Esophagus muscularis mucosa (tissue), 4 donors: ENCODE data around the gene SIRT5. TPM values are rescaled to one million over a fixed set of nuclear protein-coding genes. Genes with fewer than 3 reads are reported as not detected.

Experiments used
- DNase-seq: peaks from one replicate; pipeline ENCODE4 v3.0.0-alpha.2; 2017; ENCODE audit errors: extremely low spot score
- H3K27ac ChIP-seq, 4 donors: fragments of 200-600 bp; sonication (generic); replicated peaks in 1 of 4; 1 replicate in 3 of 4; 2 replicates in 1 of 4; pipeline ENCODE4 v1.5.1; 2016 to 2019; ENCODE audit warnings: mild to moderate bottlenecking in 1 of 4
- H3K27me3 ChIP-seq, 4 donors: fragments of 200-600 bp; sonication (generic); one replicate each; pipeline versions ENCODE4 v1.5.1 to v1.6.0; 2016 to 2019
- H3K36me3 ChIP-seq, 4 donors: fragments of 200-600 bp; sonication (generic); one replicate each; pipeline ENCODE4 v1.5.1; 2016 to 2019
- H3K4me1 ChIP-seq, 4 donors: fragments of 200-600 bp; sonication (generic); one replicate each; pipeline ENCODE4 v1.5.1; 2016 to 2019
- H3K4me3 ChIP-seq, 4 donors: fragments of 200-600 bp; sonication (generic); 1 replicate in 2 of 4; 2 replicates in 2 of 4; pipeline ENCODE4 v1.5.1; 2016 to 2019; ENCODE audit warnings: mild to moderate bottlenecking in 4 of 4, moderate library complexity in 1 of 4
- H3K9me3 ChIP-seq, 4 donors: fragments of 200-600 bp; sonication (generic); 1 replicate in 3 of 4; 2 replicates in 1 of 4; pipeline ENCODE4 v1.5.1; 2016 to 2019
- CTCF ChIP-seq, 3 experiments: fragments of 200-600 bp in 2 of 3; fragments of 450-650 bp in 1 of 3; sonication (generic) in 2 of 3; IDR thresholded peaks; one replicate each; pipeline ENCODE4 v1.5.1; 2017 to 2019; ENCODE audit warnings: antibody characterized with exemption in 3 of 3, mild to moderate bottlenecking in 2 of 3, moderate library complexity in 1 of 3
- EP300 ChIP-seq: sonication (generic); formaldehyde crosslinking; IDR thresholded peaks from one replicate; pipeline ENCODE4 v1.6.1; 2017; ENCODE audit warnings: antibody characterized with exemption
- POLR2A ChIP-seq: fragments of 450-650 bp; IDR thresholded peaks from one replicate; pipeline ENCODE4 v1.6.1; 2017; ENCODE audit warnings: antibody characterized with exemption, moderate library complexity, mild to moderate bottlenecking, low read depth
- POLR2AphosphoS5 ChIP-seq, 2 donors: sonication (generic); formaldehyde crosslinking; IDR thresholded peaks; one replicate each; pipeline ENCODE4 v1.6.1; 2017; ENCODE audit warnings: antibody characterized with exemption in 2 of 2
- WGBS: methylation state at CpG from one replicate; pipeline ENCODE4 v1.1.5; 2018; 5-methylcytosine and 5-hydroxymethylcytosine counted together
- intact Hi-C: fragments of 100-400 bp; cut with DNase I; formaldehyde crosslinking; loops from one replicate; pipeline ENCODE4 v1.15.1; 2023
- total RNA-seq, 4 donors: library from RNA; depleted of rRNA; stranded (reverse); fragments of >200 nt; gene quantifications; one replicate each; pipeline versions ENCODE4 v1.1.0 to v1.2.1, GENCODE V29; 2016

The SIRT5 gene
- total RNA-seq, 4 donors from 2014 or later = 7.8 to 14.5 (median 12.6) TPM

DNA sequence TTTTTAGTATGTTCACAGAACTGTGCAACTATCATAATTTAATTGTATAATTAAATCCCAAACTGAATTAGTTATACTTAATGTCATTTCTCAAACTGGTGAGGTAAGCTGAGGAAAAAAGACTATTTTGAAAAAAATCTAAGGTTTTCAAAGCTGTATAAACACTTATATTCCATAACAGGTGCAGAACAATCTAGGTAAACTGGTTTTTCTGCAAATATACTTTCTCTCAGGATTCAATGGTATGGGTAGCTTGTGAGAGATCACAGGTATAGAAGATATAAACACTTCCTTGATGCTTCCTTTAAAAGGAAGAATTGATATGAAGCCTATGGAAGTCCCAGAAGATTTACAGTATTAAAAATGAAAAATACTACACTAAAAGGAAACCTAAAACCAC is 74.4 kb downstream of the SIRT5 start:
- Histone ChIP-seq H3K27ac (no peak overlapping the region), H3K36me3 (peaks cover 0 to 20% (median 1%) of the 10 kb centered on the region in 4 donors), H3K27me3 (no peaks in the 10 kb centered on the region), H3K9me3 (no peaks in the 10 kb centered on the region), H3K4me1 (no peaks in the 10 kb centered on the region), H3K4me3 (no peak overlapping the region)
- DNase-seq = no peak
- intact Hi-C loops = no loop called here
- TF ChIP-seq POLR2AphosphoS5 (IDR thresholded peaks at IDR 0.05) (no peak), CTCF (IDR thresholded peaks at IDR 0.05) (no peak), EP300 (no peak), POLR2A (no peak)

DNA sequence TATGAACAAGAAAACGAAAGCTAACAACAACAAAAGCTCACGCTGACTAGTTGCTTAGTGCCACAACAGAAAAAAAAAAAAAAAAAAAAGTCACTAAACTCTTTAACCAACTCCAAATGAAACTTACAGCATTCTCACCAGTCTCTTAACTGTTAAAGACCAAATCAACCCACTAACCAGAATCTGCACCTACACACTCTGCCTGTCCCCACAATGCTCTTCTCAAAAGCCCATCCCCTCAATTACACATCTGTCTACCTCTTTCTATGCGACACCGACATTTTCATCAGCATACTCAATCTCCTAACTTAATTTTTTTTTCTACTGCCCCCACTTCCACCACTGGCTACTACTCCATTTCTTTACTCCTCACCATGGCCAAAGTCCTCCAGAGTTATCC is 75.0 kb downstream of the SIRT5 start:
- intact Hi-C loops = no loop called here
- Histone ChIP-seq H3K36me3 (peaks cover 0 to 14% (median 1%) of the 10 kb centered on the region in 4 donors), H3K27me3 (no peaks in the 10 kb centered on the region), H3K27ac (no peak overlapping the region), H3K4me3 (no peak overlapping the region), H3K4me1 (no peaks in the 10 kb centered on the region), H3K9me3 (no peaks in the 10 kb centered on the region)
- WGBS = 96% methylated on average over 4 of the region's 4 CpGs
- no peak for DNase-seq
- TF ChIP-seq EP300 (no peak), POLR2AphosphoS5 (IDR thresholded peaks at IDR 0.05) (no peak)

DNA sequence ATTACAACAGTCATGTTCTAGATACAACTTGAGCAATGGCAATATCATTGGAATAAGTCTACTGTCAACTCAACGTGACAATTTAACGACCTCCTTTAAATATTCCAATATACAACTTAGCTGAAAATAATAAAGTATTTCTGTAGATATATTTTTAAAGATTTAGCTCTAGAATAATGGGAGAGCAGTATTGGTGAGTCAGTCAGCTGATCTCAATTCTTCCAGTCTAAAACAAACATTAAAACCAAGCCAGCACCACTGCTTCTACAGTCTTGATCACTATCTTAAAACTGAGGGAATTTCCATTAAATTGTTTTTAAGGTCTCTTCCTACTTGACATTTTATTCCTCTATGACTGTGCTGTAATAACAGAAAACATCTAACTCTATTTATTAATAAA is 78.9 kb downstream of the SIRT5 start:
- no peak for DNase-seq
- H3K27ac ChIP-seq = no peak overlapping the region
- intact Hi-C loops = no loop called here
- H3K4me1 ChIP-seq = no peaks in the 10 kb centered on the region
- H3K4me3 ChIP-seq = no peak overlapping the region
- H3K9me3 ChIP-seq = no peaks in the 10 kb centered on the region
- TF ChIP-seq POLR2A (no peak), POLR2AphosphoS5 (IDR thresholded peaks at IDR 0.05) (no peak), EP300 (no peak)
- H3K36me3 ChIP-seq = peaks cover 0 to 9% (median 0%) of the 10 kb centered on the region in 4 donors
- H3K27me3 ChIP-seq = no peaks in the 10 kb centered on the region
- 93% methylated on average over 2 of the region's 2 CpGs for WGBS

DNA sequence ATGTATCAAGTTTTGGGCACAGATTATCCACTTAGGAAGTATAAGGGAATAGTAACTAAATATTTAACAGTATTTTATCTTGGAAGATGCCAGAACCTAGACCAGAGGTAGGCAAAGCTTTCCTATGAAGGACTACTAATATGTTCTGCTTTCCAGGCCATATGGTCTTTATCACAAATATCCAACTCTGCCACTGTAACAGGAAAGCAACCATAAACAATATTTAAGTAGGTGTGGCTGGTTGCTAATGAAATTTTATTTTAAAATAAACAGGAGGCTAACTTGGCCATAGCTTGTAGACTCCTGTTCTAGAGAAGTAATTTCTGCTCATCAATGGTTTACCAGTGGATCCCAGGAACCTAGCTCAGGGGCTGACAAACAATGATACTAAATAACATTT is 80.1 kb downstream of the SIRT5 start:
- Histone ChIP-seq H3K36me3 (peaks cover 0 to 9% (median 0%) of the 10 kb centered on the region in 4 donors), H3K4me1 (peaks cover 0 to 6% (median 3%) of the 10 kb centered on the region in 4 donors), H3K27me3 (no peaks in the 10 kb centered on the region), H3K4me3 (no peak overlapping the region), H3K27ac (no peak overlapping the region), H3K9me3 (no peaks in the 10 kb centered on the region)
- TF ChIP-seq CTCF (IDR thresholded peaks at IDR 0.05) (no peak), POLR2AphosphoS5 (IDR thresholded peaks at IDR 0.05) (no peak), POLR2A (no peak), EP300 (no peak)
- intact Hi-C loops = no loop called here
- no peak for DNase-seq

- WGBS = 91% methylated on average over 1 of the region's 1 CpG
- Histone ChIP-seq H3K27me3 (no peaks in the 10 kb centered on the region), H3K27ac (no peak overlapping the region), H3K36me3 (peaks cover 0 to 3% (median 0%) of the 10 kb centered on the region in 4 donors), H3K9me3 (no peaks in the 10 kb centered on the region), H3K4me1 (peaks cover 0 to 15% (median 10%) of the 10 kb centered on the region in 4 donors), H3K4me3 (no peak overlapping the region)
- no peak for DNase-seq
- no peak for TF ChIP-seq EP300
- TF ChIP-seq POLR2AphosphoS5 (IDR thresholded peaks at IDR 0.05) = no peak
- no peak for TF ChIP-seq POLR2A
- no peak for TF ChIP-seq CTCF (IDR thresholded peaks at IDR 0.05)
- intact Hi-C loops = no loop called here
Observed at GRCh38 chr6:13655700-13656099, 81.3 kb downstream of the SIRT5 start.

- H3K27ac ChIP-seq = no peak overlapping the region
- intact Hi-C loops = no loop called here
- TF ChIP-seq POLR2AphosphoS5 (IDR thresholded peaks at IDR 0.05) (no peak), POLR2A (no peak), CTCF (IDR thresholded peaks at IDR 0.05) (no peak), EP300 (no peak)
- peaks cover 5 to 49% (median 33%) of the 10 kb centered on the region in 4 donors for H3K4me1 ChIP-seq
- H3K36me3 ChIP-seq = no peaks in the 10 kb centered on the region
- no peaks in the 10 kb centered on the region for H3K9me3 ChIP-seq
- H3K4me3 ChIP-seq = no peak overlapping the region
- WGBS = 100% methylated on average over 1 of the region's 1 CpG
- no peaks in the 10 kb centered on the region for H3K27me3 ChIP-seq
- DNase-seq = no peak
Observed at GRCh38 chr6:13660273-13660672, 85.9 kb downstream of the SIRT5 start.
